ENCODE measurements around the gene NME3. TPM values are rescaled to one million over a fixed set of nuclear protein-coding genes. Genes with fewer than 3 reads are reported as not detected.

Gene NME3
- 10 to 100 TPM; 30.9 to 55.6 TPM for total RNA-seq

DNA sequence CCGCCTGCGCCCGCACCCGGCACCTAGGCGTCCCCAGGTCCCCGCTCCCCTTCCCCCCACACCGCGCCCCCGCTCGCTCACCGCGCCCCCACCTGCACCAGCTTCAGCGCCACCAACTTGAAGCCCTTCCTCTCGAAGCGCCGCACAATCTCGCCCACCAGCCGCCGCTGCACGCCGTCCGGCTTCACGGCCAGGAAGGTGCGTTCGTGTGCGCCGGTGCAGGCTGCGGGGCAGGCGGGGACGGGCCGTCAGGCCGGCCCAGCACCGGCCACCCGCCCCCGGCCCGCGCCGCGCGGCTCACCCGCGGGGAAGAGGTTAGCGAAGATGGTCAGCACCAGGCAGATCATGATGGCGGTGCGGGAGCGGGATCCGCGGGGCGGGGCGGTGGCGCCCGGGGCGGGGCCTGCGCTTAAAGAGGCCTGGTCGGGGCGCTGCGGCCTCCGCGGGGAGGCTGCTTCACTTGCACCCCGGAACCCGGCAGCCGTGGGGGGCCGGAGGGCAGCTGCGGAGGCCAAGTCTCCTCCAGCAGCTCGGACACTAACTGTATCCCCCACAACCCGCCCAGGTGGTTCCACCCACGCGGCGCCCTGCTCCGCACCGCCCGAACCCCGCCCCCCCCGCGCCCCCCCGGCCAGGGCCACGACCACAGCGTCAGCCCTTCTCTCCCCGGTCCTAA, at the start of gene NME3:
TSS of gene NME3 (minus strand) at position 356 of the 676 bp plus-strand sequence. CDS start at position 347, 9 bp downstream.
- ATAC-seq (peak; percentile 54 to 60), DNase-seq (ENCODE audit: low spot score in 2 of 2) (peak; percentile 82 to 86)
- Mint-ChIP-seq H3K36me3 (peaks cover 11 to 15% of the 10 kb centered on the region in 2 donors), H3K9me3 (no peaks in the 10 kb centered on the region), H3K27ac (peak within 1 kb of the TSS; percentile 88 to 100)

DNA sequence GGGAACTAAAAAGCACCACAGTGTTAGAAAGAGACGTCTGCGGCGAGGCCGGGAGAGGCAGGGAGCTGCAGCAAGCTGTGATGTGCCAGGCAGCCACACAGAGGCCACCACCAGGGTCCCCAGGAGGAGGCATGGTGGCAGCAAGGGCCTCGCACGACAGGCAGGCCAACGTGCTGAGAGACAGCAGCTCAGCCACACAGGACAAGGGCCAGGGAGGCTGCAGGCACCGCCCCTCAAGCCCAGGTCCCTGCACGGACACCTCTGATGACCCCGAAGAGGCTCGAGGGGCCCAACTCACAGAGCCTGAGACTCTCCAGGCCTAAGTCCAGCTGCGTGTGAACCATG, 49.6 kb upstream of the NME3 start:
- DNase-seq (ENCODE audit: low spot score in 2 of 2): no peak
- Mint-ChIP-seq H3K9me3 (no peaks in the 10 kb centered on the region), H3K27ac (peak overlapping the region in 1 of 2 donors; percentile 51), H3K36me3 (no peaks in the 10 kb centered on the region)
- no peak for ATAC-seq

GRCh38 chr16:1820096-1820945, 49.0 kb upstream of the NME3 start:
- Mint-ChIP-seq H3K36me3 (no peaks in the 10 kb centered on the region), H3K27ac (peak overlapping the region in 1 of 2 donors; percentile 51), H3K9me3 (no peaks in the 10 kb centered on the region)
- no peak for DNase-seq (ENCODE audit: low spot score in 2 of 2)
- ATAC-seq: no peak

DNA sequence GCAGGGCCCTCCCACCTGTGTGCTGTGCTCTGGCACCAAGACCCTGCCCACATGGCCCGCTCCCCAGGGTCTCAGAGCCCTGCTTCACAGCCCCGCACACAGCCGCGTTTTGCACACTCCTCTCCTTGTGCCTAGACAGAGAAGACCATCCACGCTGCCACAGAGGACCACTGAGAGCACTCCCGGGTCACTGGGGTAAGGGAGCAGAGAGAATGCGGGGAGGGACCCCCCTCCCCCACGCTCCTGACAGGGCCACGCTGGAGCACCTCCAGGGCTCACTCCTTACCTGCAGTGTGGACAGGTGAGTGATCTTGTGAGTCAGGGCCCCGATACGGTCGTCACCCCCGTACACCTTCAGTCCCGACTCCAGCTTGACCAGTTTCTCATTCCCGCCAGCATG, 48.3 kb upstream of the NME3 start:
- no peak for ATAC-seq
- Mint-ChIP-seq H3K36me3 (no peaks in the 10 kb centered on the region), H3K27ac (peak overlapping the region; percentile 51 to 69), H3K9me3 (no peaks in the 10 kb centered on the region)
- no peak for DNase-seq (ENCODE audit: low spot score in 2 of 2)

DNA sequence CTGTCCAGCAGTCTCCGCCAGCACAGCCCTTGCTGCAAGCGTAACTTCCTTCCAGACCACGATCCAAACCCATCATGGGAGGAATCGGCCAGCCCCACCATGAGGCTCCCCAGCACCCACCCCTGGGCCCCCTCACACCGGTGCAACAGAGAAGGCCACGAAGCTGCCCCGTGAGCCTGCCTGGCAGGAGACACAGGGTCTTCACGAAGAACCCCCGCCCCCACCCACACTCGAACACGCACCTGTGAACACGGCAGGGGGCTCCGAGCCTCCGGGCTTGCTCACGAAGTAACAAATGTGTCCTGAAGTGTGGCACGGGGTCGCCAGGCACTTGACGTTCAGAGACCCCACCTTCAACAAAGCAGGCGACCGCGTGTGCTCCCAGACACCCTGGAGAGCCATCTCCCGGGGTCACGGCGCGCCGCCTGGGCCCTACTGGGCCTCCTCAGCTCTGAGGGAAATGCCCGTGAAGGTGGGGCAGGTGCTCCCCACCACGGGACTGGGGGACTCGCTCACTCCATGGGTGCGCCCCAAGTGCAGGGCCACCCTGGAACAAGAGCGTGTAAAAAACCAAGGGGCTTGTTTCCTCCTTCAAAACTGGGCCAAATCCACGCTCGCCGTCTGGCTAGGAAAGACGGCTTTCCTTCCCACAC, 47.7 kb upstream of the NME3 start:
- Mint-ChIP-seq H3K9me3 (no peaks in the 10 kb centered on the region), H3K27ac (peak overlapping the region in 1 of 2 donors; percentile 51), H3K36me3 (no peaks in the 10 kb centered on the region)
- no peak for DNase-seq (ENCODE audit: low spot score in 2 of 2)
- no peak for ATAC-seq

DNA sequence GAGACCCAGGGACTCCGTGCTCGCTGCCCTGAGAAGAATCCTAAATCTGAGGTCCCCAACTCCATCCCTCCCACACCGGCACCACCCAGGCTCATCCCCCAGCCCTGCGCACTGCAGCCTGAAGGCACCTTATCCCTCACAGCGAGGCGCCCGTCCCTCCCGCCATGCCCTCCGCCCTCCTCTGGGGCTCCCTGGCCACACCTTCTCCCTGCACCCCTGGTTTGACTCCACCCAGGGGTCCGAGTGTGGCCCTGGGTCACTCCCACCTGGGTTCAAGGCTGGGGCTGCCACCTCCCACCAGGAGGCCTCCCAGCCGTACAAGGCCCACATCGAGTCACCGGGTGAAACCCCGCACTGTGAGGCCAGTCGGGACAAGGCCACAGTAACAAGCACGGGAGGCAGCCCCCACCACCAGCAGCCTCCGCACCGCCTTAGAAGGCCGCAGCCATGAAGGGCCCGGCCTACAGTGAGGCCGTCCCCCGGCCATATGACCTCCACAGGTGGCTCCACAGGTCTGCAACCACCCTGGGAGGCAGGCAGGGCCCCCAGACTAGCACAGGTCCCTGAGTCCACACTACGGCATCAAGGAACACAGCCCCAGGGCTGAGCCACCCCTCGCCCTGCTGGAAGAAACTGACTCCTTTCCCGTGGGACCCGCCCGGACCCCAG, 47.0 kb upstream of the NME3 start:
- DNase-seq (ENCODE audit: low spot score in 2 of 2): no peak
- Mint-ChIP-seq H3K9me3 (no peaks in the 10 kb centered on the region), H3K27ac (no peak overlapping the region), H3K36me3 (no peaks in the 10 kb centered on the region)
- ATAC-seq: peak in 1 of 2 donors; percentile 21

GRCh38 chr16:1817716-1818115, 46.4 kb upstream of the NME3 start:
- DNase-seq (ENCODE audit: low spot score in 2 of 2) (no peak), ATAC-seq (no peak)
- H3K9me3 Mint-ChIP-seq: no peaks in the 10 kb centered on the region
- H3K27ac Mint-ChIP-seq: peak overlapping the region in 1 of 2 donors; percentile 68
- no peaks in the 10 kb centered on the region for H3K36me3 Mint-ChIP-seq

- H3K36me3 Mint-ChIP-seq: no peaks in the 10 kb centered on the region
- DNase-seq (ENCODE audit: low spot score in 2 of 2) (no peak), ATAC-seq (no peak)
- H3K27ac Mint-ChIP-seq: no peak overlapping the region
- H3K9me3 Mint-ChIP-seq: no peaks in the 10 kb centered on the region
These were observed 45.9 kb upstream of the NME3 start for GRCh38 chr16:1817276-1817589.

DNA sequence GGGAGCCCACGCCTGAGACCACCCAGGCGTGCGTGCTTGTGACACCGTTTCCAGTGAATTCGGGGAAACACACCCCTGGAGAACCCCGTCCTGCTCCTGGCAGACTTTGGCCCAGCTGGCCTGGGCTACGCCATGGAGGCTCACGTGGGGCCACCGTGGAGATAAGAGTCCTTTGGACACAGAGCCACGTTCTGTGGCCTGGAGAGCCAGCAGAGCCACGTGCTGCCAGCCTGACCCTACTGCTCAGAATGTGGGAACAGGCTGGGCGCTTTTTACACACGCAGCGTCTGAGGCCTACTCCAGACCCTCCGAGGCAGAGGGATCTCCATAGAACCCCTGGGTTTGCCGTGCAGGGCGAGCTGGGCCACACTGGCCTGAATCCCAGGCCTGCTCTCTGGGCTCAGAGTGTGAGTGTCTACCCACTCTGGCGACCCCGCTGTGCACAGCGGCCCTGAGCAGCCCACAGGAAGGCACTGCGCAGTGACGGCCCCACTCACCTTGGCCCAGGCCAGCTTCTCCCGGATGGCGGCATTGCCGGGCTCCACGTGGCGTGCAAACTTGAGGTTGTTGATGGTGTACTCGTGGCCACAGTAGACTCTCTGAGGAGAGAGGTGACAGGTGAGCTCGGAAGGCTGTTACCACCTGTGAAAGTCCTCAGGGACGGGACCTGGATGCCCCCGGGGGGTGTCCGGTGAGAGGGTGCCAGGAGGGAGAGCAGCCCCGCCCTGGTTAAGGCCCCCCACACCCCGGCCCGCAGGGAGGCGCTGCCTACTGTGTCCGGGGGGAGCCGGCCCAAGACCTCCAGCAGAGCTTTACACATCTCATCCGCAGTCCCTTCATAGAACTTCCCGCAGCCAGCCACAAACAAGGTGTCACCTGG, 45.3 kb upstream of the NME3 start:
- Mint-ChIP-seq H3K9me3 (no peaks in the 10 kb centered on the region), H3K36me3 (no peaks in the 10 kb centered on the region)
- ATAC-seq: no peak

GRCh38 chr16:1815461-1815860, 44.1 kb upstream of the NME3 start:
- no peaks in the 10 kb centered on the region for H3K36me3 Mint-ChIP-seq
- peak overlapping the region; percentile 49 to 81 for H3K27ac Mint-ChIP-seq
- no peak for DNase-seq (ENCODE audit: low spot score in 2 of 2)
- ATAC-seq: no peak
- H3K9me3 Mint-ChIP-seq: no peaks in the 10 kb centered on the region

More for the DNA sequence above, 45.3 kb upstream of the NME3 start:
- DNase-seq (ENCODE audit: low spot score in 2 of 2): no peak
- no peak overlapping the region for H3K27ac Mint-ChIP-seq

DNA sequence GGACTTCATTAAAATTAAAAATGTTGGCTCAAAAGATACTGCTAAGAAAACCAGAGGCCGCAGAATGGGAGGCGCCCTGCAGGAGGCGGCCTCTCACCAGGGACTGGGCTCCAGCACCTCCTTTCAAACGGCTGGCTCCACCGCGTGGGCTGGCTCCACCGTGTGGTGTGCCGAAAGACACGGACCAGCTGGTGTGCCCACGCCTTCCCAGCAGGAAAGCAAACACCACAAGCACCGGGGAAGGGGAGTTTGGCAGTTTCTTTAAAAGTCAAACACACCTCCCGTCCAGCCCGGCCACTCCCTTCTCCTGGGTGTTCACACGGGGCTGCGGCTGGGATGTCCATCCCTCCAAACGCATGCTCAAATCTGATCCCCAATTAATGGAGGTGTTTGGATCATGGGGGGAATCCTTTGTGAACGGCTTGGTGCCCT, 41.4 kb upstream of the NME3 start:
- no peaks in the 10 kb centered on the region for H3K9me3 Mint-ChIP-seq
- DNase-seq (ENCODE audit: low spot score in 2 of 2): peak in 1 of 2 donors; percentile 55
- peak; percentile 89 to 95 for ATAC-seq
- peak overlapping the region; percentile 1 to 11 for H3K27ac Mint-ChIP-seq
- H3K36me3 Mint-ChIP-seq: no peaks in the 10 kb centered on the region

- Mint-ChIP-seq H3K36me3 (peaks cover 0 to 7% of the 10 kb centered on the region in 2 donors), H3K9me3 (no peaks in the 10 kb centered on the region), H3K27ac (no peak overlapping the region)
- no peak for ATAC-seq
- DNase-seq (ENCODE audit: low spot score in 2 of 2): no peak
These were observed 39.2 kb upstream of the NME3 start for GRCh38 chr16:1810536-1810935.

DNA sequence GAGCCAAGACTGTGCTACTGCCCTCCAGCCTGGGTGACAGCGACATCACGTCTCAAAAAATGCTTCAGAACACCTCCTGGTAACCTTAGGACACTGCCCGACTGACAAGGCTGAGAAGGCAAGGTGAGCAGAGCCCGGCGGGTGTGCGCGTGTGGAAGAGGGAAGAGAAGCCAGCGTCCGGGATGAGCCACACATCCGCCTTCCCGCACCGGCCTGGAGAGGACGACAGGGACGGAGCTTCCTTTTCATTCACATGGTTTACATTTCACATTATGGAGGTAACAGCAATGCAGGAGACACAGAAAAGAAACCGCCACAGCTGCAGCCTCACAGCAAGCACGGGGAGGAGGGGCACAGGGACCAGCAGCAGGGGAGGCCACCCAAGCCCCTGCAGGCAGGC, 38.8 kb upstream of the NME3 start:
- ATAC-seq: no peak
- Mint-ChIP-seq H3K9me3 (no peaks in the 10 kb centered on the region), H3K27ac (peak overlapping the region in 1 of 2 donors; percentile 87), H3K36me3 (peaks cover 0 to 7% of the 10 kb centered on the region in 2 donors)
- no peak for DNase-seq (ENCODE audit: low spot score in 2 of 2)

DNA sequence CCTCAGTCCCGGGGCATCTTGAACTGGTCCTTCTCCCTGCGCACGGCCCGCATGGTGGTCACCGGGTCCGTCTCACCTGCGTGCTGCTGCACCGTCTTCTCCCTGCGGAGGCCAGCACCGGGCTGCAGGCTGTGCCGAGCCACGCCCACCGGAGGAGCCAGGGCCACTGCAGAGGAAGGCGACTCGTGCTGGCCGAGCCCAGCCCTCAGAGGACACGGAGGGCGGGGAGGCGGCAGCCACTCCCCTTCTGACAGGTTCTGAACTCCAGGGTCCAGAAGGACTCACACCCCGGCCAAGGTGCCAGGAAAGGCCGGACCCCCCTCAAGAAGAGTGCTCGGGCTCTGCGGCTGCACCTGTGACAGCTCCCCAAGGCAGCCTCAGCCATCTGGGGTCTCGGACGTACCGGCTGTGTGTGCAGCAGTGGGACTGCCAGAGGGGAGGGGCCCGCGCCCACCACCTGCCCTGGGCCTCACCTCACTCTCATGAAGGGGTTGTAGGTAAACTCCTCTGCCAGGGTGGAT, 38.0 kb upstream of the NME3 start:
- no peak for DNase-seq (ENCODE audit: low spot score in 2 of 2)
- H3K9me3 Mint-ChIP-seq: no peaks in the 10 kb centered on the region
- no peak for ATAC-seq
- peaks cover 0 to 7% of the 10 kb centered on the region in 2 donors for H3K36me3 Mint-ChIP-seq
- no peak overlapping the region for H3K27ac Mint-ChIP-seq

GRCh38 chr16:1808691-1809090, 37.3 kb upstream of the NME3 start:
- no peaks in the 10 kb centered on the region for H3K9me3 Mint-ChIP-seq
- ATAC-seq (no peak), DNase-seq (ENCODE audit: low spot score in 2 of 2) (no peak)
- H3K36me3 Mint-ChIP-seq: peaks cover 0 to 7% of the 10 kb centered on the region in 2 donors
- no peak overlapping the region for H3K27ac Mint-ChIP-seq

- Mint-ChIP-seq H3K9me3 (no peaks in the 10 kb centered on the region), H3K27ac (no peak overlapping the region), H3K36me3 (peaks cover 0 to 7% of the 10 kb centered on the region in 2 donors)
- ATAC-seq (no peak), DNase-seq (ENCODE audit: low spot score in 2 of 2) (no peak)
These were observed 36.3 kb upstream of the NME3 start for GRCh38 chr16:1807626-1808025.

All from activated naive CD4-positive, alpha-beta T cell treated with anti-CD3 and anti-CD28 coated beads, Interleukin-2, amount 50 U/mL, for 72 hours (primary cell).